Measurements from ENCODE around the gene NCOA4. TPM values are rescaled to one million over a fixed set of nuclear protein-coding genes. Genes with fewer than 3 reads are reported as not detected.

The NCOA4 gene
- total RNA-seq, 1 experiment from 2014 or later: 61.7 TPM

DNA sequence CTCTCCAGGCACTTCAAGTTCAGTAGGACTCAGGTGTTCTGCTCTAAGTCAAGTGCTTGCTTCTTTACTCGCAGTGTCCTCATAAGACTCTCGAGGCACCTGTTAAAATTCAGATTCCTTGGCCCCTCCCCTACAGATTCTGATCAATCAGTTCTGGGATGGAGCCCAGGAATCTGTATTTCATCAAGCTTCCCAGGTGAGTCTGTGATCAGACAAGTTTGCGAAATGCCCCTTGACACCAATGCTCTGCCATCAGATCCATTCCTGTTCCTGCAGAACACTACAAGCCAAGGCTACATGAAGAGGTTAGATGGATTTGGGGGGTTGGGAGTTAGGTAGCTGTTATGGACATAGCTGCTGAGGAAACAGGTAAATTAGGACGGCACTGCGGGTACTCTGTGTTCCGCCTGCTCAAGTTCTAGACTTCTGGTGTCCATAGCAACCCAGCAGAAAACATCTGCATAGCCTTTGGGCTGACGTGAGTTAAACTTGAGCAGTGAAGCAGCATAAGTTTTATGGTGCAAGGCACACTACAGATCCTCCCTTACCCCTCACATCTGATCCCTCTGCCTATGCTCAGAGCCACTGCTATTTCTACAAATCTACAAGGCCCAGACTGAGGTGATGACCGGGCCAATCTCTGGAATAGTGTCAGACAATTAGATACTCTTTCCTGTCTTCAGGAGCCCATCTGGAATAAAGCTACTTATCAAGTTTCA is 6.8 kb upstream of the NCOA4 start:
- Histone ChIP-seq H3K27me3 (ENCODE audit: low read length) (no peaks in the 10 kb centered on the region), H3K9ac (ENCODE audit: low read length) (no peak overlapping the region), H3K36me3 (ENCODE audit: low read depth, low read length) (no peaks in the 10 kb centered on the region), H3F3A (ENCODE audit: low read length, unreplicated experiment) (no peaks in the 10 kb centered on the region), H2AFZ (ENCODE audit: low read length) (no peak overlapping the region), H3K9me2 (replicated peaks; ENCODE audit: low read length) (no peaks in the 10 kb centered on the region), H3K9me3 (ENCODE audit: low read length) (no peaks in the 10 kb centered on the region), H3K79me2 (ENCODE audit: low read length) (no peaks in the 10 kb centered on the region), H3K27ac (ENCODE audit: low read length) (no peak overlapping the region), H3K4me1 (ENCODE audit: insufficient read depth, low read length) (peaks cover 9% of the 10 kb centered on the region), H4K20me1 (ENCODE audit: low read length) (no peaks in the 10 kb centered on the region), H3K4me2 (ENCODE audit: low read length) (no peak overlapping the region), H3K4me3 (ENCODE audit: low read length) (no peak overlapping the region)
- no peak for DNase-seq
- no peak for ATAC-seq
- intact Hi-C loops (cut with micrococcal nuclease): no loop called here
- no peak for TF ChIP-seq EZH2 (IDR thresholded peaks at IDR 0.05; ENCODE audit: low read length, unreplicated experiment)
- no peak for TF ChIP-seq EZH2phosphoT487 (IDR thresholded peaks at IDR 0.05; ENCODE audit: borderline replicate concordance, low read length)
- no peak for TF ChIP-seq CTCF (conservative IDR thresholded peaks at IDR 0.05; ENCODE audit: low read depth, low read length)
- BruUV-seq (replicated peaks): no TSS peak
- ChIA-PET POLR2A (ENCODE audit: unreplicated experiment) (no interaction called here), CTCF (no interaction called here)

- no peak overlapping the region for H3K4me2 ChIP-seq (ENCODE audit: low read length)
- ATAC-seq: peak; percentile 45; the same call in 1 of the 2 replicates
These were observed 5.8 kb upstream of the NCOA4 start for GRCh38 chr10:46035923-46036849.

More at GRCh38 chr10:46035923-46036849, 5.8 kb upstream of the NCOA4 start:
- Histone ChIP-seq H3K27me3 (ENCODE audit: low read length) (no peaks in the 10 kb centered on the region), H3K36me3 (ENCODE audit: low read depth, low read length) (no peaks in the 10 kb centered on the region), H3K9ac (ENCODE audit: low read length) (no peak overlapping the region), H3K79me2 (ENCODE audit: low read length) (no peaks in the 10 kb centered on the region), H3F3A (ENCODE audit: low read length, unreplicated experiment) (no peaks in the 10 kb centered on the region), H3K9me3 (ENCODE audit: low read length) (no peaks in the 10 kb centered on the region), H2AFZ (ENCODE audit: low read length) (no peak overlapping the region), H3K4me3 (ENCODE audit: low read length) (no peak overlapping the region), H3K27ac (ENCODE audit: low read length) (no peak overlapping the region), H4K20me1 (ENCODE audit: low read length) (no peaks in the 10 kb centered on the region), H3K4me1 (ENCODE audit: insufficient read depth, low read length) (peaks cover 8% of the 10 kb centered on the region), H3K9me2 (replicated peaks; ENCODE audit: low read length) (no peaks in the 10 kb centered on the region)
- intact Hi-C loops (cut with micrococcal nuclease): no loop called here
- no peak for TF ChIP-seq CTCF (conservative IDR thresholded peaks at IDR 0.05; ENCODE audit: low read depth, low read length)
- TF ChIP-seq EZH2 (IDR thresholded peaks at IDR 0.05; ENCODE audit: low read length, unreplicated experiment): no peak
- no peak for TF ChIP-seq EZH2phosphoT487 (IDR thresholded peaks at IDR 0.05; ENCODE audit: borderline replicate concordance, low read length)
- POLR2A ChIA-PET (ENCODE audit: unreplicated experiment): no interaction called here
- no TSS peak for BruUV-seq (replicated peaks)
- DNase-seq: no peak
- CTCF ChIA-PET: no interaction called here
